ENCODE measurements around the gene CD200R1L.

CD200R1L gene

DNA sequence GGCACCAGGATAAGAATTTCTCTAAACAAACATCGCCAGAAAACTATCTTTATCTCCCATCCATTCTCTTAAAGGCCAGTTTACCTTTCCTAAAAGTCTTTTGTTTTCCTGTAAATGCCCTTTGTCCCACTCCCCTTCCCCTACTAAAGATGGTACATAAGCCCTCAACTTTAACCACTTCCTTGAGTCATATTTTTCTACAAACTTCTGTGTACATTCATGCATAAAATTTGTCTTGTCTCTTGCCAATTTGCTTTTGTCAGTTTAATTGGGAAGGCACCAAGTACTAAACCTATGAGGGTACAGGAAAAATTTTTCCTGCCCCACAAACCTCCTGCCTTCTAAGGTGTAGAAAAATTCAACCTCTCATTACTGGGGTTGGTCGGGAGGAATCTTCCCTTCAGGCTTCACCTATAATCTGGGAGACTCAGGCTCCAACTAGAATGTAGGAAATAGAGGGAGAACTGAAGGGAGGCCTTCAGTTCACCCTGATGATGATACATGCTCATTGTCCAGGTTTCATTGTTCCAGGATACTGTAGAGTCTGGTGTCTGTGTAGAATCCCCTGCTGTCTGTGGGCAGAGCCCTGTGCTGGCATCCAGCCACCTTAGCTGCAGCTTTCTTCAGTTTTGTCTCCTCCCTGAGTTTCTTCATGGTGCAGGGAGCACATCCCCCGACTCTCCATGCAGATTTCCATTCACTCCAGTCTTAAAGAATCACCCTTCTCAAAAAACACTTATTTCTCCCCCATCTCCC is 53.2 kb downstream of the CD200R1L start:
- H3K4me3 ChIP-seq (ENCODE audit: low read depth, low read length), result no peak overlapping the region

- no peak overlapping the region for H3K4me3 ChIP-seq (ENCODE audit: low read depth, low read length)
These were observed 54.9 kb downstream of the CD200R1L start for GRCh38 chr3:112791736-112792135.

DNA sequence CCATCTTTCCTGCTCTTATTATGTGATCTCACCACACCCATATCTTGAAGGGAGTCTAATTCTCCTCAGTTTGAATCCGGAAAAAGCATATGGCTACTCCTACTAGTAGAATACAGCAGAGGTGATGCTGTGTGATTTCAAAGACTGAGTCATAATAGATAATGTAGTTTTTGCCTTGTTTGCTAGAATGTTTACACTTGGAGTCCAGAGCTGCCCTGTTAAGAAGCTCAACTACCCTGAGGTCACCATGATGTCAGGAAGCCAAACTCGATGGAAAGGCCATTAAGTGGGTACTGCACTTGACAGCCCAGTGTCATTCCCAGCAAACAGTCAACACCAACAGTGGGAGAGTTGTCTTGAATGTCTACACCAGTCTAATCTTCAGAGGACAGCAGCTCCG is 56.9 kb downstream of the CD200R1L start:
- no peak overlapping the region for H3K4me3 ChIP-seq (ENCODE audit: low read depth, low read length)

GRCh38 chr3:112786881-112787579 is 59.6 kb downstream of the CD200R1L start:
- no peak overlapping the region for H3K4me3 ChIP-seq (ENCODE audit: low read depth, low read length)

GRCh38 chr3:112786002-112786590 is 60.6 kb downstream of the CD200R1L start:
- no peak overlapping the region for H3K4me3 ChIP-seq (ENCODE audit: low read depth, low read length)

DNA sequence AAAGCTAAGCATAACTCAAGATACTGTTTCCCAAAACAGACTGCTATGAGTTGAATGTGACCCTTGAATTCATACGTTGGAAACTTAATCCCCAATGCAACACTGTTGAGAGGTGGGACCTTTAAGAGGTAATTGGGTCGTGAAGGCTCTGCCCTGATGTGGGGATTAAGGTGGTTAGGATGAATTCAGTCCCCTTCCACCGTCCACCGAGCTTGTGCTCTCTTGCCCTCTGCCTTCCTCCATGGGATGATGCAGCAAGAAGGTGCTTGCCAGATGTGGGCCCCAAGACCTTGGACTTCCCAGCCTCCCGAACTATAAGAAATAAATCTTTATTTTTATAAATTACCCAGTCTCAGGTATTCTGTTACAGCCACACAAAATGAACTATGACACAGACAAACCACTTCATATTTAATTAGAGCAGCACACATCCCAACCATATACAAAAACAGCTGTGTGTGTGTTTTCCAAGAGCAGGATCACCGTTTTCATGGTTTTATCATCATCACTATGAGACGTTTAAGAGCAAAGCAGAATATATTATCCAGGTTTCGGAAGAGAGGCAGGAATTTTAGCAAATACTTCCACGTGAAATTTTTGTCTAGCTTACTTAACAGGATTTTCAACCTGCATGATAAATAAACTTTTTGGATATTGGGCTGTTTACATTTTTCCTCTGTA is 61.2 kb downstream of the CD200R1L start:
- no peak overlapping the region for H3K4me3 ChIP-seq (ENCODE audit: low read depth, low read length)

- H3K4me3 ChIP-seq (ENCODE audit: low read depth, low read length), result no peak overlapping the region
These were observed 64.2 kb downstream of the CD200R1L start for GRCh38 chr3:112782491-112782890.

DNA sequence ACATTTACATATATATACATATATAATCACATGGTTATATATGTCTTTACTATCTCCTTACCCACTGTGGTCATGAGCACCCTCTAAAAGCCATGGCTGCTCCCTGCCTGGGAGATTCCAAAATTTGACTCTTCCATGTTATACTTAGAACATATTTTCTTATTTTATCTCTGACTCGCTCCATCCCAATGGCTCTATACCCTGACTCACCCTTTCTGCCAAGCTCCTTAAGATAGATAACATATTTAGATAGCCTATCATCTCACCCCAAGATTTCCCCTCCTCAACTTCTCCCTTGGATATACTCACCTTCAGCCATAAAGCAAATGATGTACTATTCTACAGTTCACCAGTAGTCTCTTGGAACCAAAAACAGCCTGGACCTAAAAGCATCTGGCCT is 65.1 kb downstream of the CD200R1L start:
- H3K4me3 ChIP-seq (ENCODE audit: low read depth, low read length), result no peak overlapping the region

- H3K4me3 ChIP-seq (ENCODE audit: low read depth, low read length), result no peak overlapping the region
These were observed 66.8 kb downstream of the CD200R1L start for GRCh38 chr3:112779558-112780480.

- no peak overlapping the region for H3K4me3 ChIP-seq (ENCODE audit: low read depth, low read length)
These were observed 67.7 kb downstream of the CD200R1L start for GRCh38 chr3:112779011-112779410.

DNA sequence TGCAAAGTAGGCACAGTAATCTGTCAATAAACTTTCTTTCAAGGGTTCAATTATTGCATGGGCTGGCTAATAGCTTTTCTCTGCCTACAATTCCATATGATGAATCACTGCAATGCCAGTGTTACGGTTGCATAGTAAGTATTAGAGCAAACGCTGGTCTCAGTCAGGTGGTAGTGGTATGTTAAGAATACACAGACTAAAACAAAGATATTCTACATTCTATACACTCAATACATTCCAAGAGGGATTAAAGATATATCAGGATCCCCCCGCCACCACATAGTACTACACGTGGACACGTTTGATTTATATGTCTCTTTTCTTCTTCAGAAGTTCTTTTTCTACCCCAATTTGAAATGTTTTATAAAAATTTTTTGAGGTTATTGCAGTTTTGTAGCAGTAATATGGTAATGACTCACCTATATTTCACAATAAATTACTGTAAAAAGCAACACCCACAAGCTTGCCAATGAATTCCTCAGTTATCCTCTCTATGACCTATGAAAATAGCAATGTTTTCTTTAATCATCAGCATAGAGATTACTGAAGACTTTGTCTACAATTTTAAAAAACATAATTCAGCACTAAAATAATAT is 68.2 kb downstream of the CD200R1L start:
- H3K4me3 ChIP-seq (ENCODE audit: low read depth, low read length), result no peak overlapping the region

- no peak overlapping the region for H3K4me3 ChIP-seq (ENCODE audit: low read depth, low read length)
These were observed 68.9 kb downstream of the CD200R1L start for GRCh38 chr3:112777811-112778210.

DNA sequence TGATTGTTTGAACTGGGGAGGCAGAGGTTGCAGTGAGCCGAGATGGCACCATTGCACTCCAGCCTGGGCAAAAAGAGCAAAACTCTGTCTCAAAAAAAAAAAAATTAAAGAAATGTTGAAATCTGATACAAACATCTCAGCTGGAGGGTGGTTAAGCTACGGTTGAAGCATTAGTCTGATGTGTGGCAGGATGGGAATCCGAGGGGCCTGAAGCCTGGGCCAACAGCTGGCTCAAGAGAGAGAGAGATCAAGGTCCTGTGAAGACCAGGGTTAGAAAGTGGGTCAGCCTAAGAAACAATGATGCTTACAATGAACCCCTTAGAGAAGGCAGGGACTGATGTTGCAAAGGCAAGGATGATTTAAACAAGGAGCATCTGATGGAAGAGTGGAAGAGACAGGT is 69.8 kb downstream of the CD200R1L start:
- no peak overlapping the region for H3K4me3 ChIP-seq (ENCODE audit: low read depth, low read length)

- no peak overlapping the region for H3K4me3 ChIP-seq (ENCODE audit: low read depth, low read length)
These were observed 70.7 kb downstream of the CD200R1L start for GRCh38 chr3:112776000-112776399.

DNA sequence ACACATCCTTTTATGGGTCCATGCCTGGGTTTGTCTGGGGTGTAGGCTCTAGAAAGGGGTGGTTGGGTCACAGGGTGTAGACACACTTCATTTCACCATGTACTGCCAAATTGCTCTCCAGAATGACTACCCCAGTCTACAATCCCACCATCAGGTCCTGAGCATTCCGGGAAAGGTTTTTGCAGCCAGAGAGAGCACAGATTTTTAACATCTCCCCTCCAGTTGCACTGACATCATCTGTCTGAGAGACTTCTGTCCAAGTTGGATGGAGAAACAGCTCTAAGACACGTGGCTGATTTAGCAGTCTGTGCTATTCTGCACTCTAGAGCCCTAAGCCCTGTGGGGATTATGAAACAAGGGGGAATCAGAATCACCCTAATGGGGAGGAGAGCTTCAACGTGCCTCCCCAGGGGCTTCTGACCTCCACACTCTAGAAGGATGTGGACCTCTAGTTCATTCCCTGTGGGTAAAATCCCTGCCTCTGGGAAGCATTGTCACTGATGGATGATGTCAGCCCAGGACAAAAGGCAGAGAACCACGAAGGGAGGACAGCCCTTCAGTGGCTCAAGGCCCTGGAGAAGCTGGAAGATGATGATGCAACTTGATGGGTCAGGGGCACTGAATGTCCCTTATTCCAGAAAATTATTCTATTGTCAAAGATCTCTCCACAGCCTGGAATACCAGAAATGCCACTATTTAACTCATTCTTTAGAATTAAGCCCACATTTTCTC is 71.5 kb downstream of the CD200R1L start:
- no peak overlapping the region for H3K4me3 ChIP-seq (ENCODE audit: low read depth, low read length)

DNA sequence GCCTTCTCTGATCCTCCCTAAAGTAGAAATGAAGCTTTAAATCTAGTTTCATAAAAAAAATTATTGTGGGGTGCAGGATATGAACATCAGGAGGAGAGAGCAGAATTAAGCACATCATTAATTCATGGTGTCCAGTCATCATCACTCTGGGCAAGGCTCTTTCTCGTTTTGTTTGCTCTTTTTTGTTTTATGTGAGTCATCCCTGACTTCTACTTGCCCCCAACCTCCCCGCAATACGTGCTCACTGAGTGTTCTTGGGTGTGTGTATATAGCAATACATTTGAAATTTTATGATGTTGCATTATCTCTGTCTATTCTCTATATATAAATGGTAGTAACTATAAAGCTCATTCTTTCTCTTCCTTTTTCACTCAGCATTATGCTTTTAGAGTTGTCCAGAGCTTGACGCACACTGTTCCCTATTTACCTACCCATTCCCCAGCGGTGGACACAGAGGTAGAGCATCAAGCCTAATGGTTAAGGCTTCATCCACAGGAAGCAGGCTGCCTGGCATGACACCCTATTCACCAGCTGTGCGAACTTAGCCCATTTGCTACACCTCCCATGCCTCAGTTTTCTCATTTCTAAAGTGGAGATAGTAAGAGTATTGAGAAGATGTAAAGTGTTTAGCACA is 72.3 kb downstream of the CD200R1L start:
- no peak overlapping the region for H3K4me3 ChIP-seq (ENCODE audit: low read depth, low read length)

DNA sequence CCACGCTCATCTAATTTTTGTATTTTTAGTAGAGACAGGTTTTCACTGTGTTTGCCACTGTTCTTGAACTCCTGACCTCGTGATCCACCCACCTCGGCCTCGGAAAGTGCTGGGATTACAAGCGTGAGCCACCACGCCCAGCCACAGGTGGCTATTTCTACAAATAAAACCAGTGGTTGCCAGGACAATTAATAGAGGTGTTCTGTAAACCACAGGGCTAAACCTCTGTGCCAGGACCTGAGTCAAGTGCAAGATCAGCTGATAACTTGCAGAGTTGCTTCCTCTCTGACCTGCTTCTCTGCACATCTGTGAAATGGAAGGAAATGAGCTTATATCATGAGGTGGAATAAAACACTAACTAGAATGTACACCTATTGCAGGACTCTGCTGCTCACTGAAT is 72.8 kb downstream of the CD200R1L start:
- no peak overlapping the region for H3K4me3 ChIP-seq (ENCODE audit: low read depth, low read length)

DNA sequence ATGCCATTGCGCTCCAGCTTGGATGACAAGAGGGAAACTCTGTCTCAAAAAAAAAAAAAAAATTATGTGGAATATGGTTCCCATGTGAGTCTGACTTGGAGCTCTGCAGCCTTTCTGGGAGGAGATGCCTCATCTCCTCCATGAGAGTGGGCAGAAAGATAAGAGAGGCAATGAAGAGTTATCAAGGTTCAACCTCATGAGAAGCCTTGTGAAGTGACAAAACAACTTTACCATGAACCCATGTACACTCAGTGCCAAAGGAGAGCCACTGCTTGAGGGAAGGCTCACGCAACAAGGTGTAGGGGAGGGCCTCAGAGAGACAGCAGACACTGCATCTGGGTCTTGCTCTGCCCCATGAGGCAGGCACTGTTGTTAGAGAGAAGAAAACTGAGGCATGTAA is 75.7 kb downstream of the CD200R1L start:
- no peak overlapping the region for H3K4me3 ChIP-seq (ENCODE audit: low read depth, low read length)

DNA sequence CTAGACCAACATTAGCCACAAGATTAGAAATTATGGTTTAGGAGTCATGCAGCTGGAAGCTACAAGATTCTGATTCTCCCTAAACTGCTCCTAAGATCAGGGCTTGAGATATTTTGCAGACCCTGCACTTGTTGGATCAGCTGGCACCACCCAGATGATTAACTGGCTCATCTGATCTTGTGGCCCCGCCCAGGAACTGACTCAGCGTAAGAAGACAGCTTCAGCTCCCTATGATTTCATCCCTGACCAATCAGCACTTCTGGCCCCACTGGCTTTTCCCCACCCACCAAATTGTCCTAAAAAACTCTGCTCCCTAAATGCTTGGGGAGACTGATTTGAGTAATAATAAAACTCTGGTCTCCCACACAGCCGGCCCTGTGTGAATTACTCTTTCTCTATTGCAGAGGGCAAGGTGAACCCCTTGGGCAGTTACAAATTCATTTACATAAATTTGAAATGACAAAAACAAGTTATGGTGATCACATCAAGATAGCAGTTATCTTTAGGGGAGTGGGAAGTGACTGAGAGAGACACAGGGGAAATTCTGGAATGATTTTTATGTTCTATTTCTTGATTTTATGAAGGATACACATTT is 76.5 kb downstream of the CD200R1L start:
- H3K4me3 ChIP-seq (ENCODE audit: low read depth, low read length), result no peak overlapping the region

Measured in iPS-11a (cell line).